D721Med (cell line): ENCODE measurements around the gene GCK.
A peak's percentile ranks its signal among the peaks of the same experiment; 100 is the strongest.

Source experiments
- DNase-seq: peaks from one replicate; pipeline ENCODE4 v3.0.0; 2011; ENCODE audit warnings: low spot score; ENCODE audit not compliant: insufficient read length
- FAIRE-seq: peaks from 2 replicates; lab custom pipeline; 2011; peaks lifted over from hg19 to GRCh38; lab: Jason Lieb, UNC
- TF ChIP-seq, protein P1 (sequence below): IDR thresholded peaks from 2 replicates; pipeline ENCODE4 v1.5.1; 2012; ENCODE audit warnings: mild to moderate bottlenecking, control low read depth; ENCODE audit not compliant: insufficient read depth; ENCODE audit errors: missing control alignments

The GCK gene

GRCh38 chr7:44226396-44226753, 37.1 kb upstream of the GCK start:
- no peak for FAIRE-seq
- TF ChIP-seq, protein P1, sequence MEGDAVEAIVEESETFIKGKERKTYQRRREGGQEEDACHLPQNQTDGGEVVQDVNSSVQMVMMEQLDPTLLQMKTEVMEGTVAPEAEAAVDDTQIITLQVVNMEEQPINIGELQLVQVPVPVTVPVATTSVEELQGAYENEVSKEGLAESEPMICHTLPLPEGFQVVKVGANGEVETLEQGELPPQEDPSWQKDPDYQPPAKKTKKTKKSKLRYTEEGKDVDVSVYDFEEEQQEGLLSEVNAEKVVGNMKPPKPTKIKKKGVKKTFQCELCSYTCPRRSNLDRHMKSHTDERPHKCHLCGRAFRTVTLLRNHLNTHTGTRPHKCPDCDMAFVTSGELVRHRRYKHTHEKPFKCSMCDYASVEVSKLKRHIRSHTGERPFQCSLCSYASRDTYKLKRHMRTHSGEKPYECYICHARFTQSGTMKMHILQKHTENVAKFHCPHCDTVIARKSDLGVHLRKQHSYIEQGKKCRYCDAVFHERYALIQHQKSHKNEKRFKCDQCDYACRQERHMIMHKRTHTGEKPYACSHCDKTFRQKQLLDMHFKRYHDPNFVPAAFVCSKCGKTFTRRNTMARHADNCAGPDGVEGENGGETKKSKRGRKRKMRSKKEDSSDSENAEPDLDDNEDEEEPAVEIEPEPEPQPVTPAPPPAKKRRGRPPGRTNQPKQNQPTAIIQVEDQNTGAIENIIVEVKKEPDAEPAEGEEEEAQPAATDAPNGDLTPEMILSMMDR: no peak
- DNase-seq: no peak

DNA sequence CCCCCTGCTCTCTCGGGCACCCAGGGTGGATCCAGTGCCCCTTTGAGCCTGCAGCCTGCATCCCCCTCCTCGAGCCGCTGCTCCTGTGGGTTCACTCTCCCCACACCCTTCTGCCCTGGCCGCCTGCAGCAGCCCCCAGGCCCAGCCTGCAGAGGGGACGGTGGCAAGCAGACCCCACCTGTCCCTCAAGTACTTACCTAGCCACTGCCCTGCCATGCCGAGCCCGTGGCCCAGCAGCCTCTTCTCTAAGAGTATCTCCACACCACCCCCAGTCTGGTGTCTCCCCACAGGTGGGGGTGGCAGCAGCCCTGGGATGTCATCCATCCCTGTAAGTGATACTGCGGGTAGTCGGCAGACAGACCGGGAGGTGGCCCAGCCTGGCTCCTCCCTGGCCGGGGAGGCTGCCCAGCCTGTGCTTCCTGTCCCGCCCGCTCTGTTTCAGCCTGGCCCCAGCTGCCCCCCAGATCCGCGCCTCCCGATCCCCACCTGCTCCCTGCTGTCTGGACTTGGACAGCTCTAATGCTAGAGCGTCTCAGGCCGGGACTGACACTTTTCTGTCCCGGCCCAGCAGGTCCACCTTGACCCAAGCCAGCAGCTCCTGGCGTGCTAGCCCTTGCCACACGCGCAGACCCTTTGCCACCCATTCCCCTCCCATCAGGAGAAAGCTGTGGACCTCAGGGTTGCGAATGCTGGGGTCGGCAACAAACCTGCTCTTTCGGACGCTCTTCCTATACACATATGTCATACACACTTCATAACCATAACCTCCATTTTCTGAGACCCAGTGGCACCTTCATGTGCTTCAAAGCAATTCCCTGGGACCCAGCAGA, 36.5 kb upstream of the GCK start:
- DNase-seq (no peak), FAIRE-seq (no peak)
- TF ChIP-seq, protein P1: no peak

GRCh38 chr7:44224974-44225565, 35.8 kb upstream of the GCK start:
- TF ChIP-seq, protein P1: no peak
- no peak for DNase-seq
- FAIRE-seq: no peak

DNA sequence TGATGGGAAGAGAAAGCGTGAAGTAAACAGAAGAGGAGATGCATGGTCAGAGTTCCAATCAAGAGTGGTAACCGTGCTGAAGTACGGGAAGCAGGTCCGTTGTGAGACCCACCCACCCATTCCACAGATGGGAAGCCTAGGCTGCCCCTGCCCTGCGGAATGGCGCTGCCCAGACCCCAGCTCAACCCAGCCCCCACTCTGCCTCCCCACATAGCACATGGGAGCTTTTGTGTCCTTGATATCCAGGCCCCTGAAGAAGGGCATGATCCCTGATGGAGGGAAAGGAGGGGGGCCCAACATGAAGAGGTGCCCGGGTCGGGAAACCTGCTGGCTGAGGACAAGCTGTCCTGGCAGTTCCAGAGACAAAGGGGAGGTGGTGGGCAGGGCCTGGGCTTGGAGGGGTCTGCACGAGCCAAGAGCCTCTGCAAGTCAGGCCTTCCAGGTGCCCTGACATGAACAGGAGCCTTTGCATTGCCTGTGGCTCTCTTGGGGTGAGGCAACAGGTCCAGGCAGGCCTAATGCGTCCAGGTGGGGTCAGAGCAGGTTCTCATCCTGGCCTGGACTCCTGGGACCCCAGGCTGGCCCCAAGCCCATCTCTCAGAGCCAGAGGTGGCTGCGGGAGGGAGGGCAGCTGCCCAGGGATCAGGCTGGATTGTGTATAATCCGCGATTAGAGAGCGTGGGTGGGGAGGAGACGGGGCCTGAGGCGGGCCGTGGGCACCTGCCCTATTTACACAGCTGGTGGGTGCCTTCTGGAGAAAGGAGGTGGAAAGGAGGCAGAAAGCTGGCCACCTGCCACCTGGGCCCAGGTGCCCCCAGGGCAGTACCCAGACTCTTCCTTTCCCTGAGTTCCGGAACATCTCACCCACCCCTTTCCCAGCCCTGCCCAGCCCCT, 35.1 kb upstream of the GCK start:
- no peak for FAIRE-seq
- TF ChIP-seq, protein P1: no peak
- peak; percentile 99 for DNase-seq

DNA sequence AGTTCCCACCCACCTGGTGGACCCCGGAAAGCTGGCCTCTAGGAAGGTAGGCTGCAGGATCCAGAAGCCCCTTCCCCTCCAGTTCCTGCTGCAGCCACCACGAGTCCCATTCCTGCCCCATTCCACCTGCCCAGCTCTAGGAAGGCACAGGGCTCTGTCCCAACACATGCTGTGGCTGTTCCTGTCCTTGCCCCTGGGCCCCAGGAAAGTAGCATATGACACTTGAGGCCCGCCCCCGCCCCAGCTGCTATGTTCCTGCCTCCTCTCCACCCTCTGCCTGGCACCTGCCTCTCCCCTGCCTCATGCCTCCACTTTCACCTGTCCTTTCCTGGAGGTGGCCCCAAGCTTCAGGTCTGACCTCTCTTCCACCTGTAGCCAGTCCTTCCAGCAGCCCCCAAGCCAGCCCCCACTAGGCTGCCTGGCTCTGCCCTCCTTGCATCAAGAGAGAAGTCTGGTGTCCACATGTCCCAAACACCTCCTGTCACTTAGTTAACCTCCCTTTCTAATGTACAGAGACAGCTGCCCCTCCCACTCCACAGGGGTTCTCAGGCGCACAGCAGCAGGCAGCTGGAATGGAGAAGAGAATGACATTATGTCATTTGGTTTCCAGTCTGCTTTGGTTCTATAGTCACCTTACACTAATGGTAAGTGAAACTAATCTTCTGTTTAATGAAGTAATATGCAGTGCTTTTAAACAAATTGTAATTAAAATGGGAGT, 34.3 kb upstream of the GCK start:
- FAIRE-seq (no peak), DNase-seq (no peak)
- TF ChIP-seq, protein P1: no peak

- no peak for DNase-seq
- no peak for FAIRE-seq
- TF ChIP-seq, protein P1: no peak
These were observed 33.6 kb upstream of the GCK start for GRCh38 chr7:44222776-44223261.
